ENCODE results near the gene RAB11FIP5. TPM values are rescaled to one million over a fixed set of nuclear protein-coding genes. Genes with fewer than 3 reads are reported as not detected.

Gene RAB11FIP5
- total and polyA plus RNA-seq, 9 of the 15 experiments (the other 6 are each of a cell fraction or from before 2014, with no cell fraction given), result 1.7 to 14.4 (median 6.4) TPM

- TF ChIP-seq FOXP4 (CRISPR knock-in tag; IDR thresholded peaks at IDR 0.05; ENCODE audit: borderline replicate concordance) (no peak), FOXK2 (conservative IDR thresholded peaks at IDR 0.05 in 1 of 2, IDR thresholded peaks at IDR 0.05 in 1 of 2; ENCODE audit: low read depth in 2 of 2) (no peak), ZC3H4 (CRISPR knock-in tag; IDR thresholded peaks at IDR 0.05; ENCODE audit: borderline replicate concordance) (no peak), NRF1 (conservative IDR thresholded peaks at IDR 0.05 in 1 of 2, IDR thresholded peaks at IDR 0.05 in 1 of 2) (no peak), NFE2 (IDR thresholded peaks at IDR 0.05; ENCODE audit: low read depth) (no peak)
Observed at GRCh38 chr2:73072416-73072815, 40.3 kb downstream of the RAB11FIP5 start (continued).

- Histone ChIP-seq H3K4me2 (ENCODE audit: insufficient read depth, low read length) (peak overlapping the region; percentile 92), H4K20me1 (replicated peaks; ENCODE audit: control insufficient read depth, insufficient read depth, low read length) (peaks cover 5% of the 10 kb centered on the region; the same call in 1 of the 2 replicates), H3K9me3 (replicated peaks; ENCODE audit: control insufficient read depth, insufficient read depth, low read depth, low read length) (no peaks in the 10 kb centered on the region), H3K9me1 (ENCODE audit: control insufficient read depth, insufficient read depth, low read length) (no peaks in the 10 kb centered on the region), H3K4me3 (peak overlapping the region; percentile 68), H3K4me1 (replicated peaks in 1 of 2; ENCODE audit: control insufficient read depth in 2 of 2, insufficient read depth in 2 of 2, low read length in 2 of 2) (peaks cover 13 to 27% of the 10 kb centered on the region in 2 experiments), H3K36me3 (ENCODE audit: control insufficient read depth, insufficient read depth, low read length) (peaks cover 13% of the 10 kb centered on the region), H3K27me3 (ENCODE audit: control insufficient read depth in 2 of 2, insufficient read depth in 2 of 2, low read length in 2 of 2) (peaks cover 0 to 3% of the 10 kb centered on the region in 2 experiments; a peak in 2 of 5 replicates), H3K79me2 (ENCODE audit: control insufficient read depth, insufficient read depth, low read length) (peaks cover 41% of the 10 kb centered on the region), H3K27ac (ENCODE audit: extremely low read depth, low read depth, low read length) (peak overlapping the region; percentile 95; the same call in 2 of the 3 replicates), H3K9ac (ENCODE audit: insufficient read depth in 1 of 2, low read depth in 2 of 2, low read length in 2 of 2) (peak overlapping the region; percentile 81 to 92), H2AFZ (ENCODE audit: low read depth, low read length) (peak overlapping the region; percentile 94)
- no peak for FAIRE-seq
- in situ Hi-C loops (cut with MboI), result no loop called here
- WGBS (ENCODE audit: insufficient coverage, low coverage, missing lambda C conversion rate), result 42% methylated on average over 10 of the region's 11 CpGs
- peak in 1 of 4 experiments; percentile 12 for DNase-seq (ENCODE audit: extremely low read depth in 1 of 4, low spot score in 3 of 4)
- ATAC-seq, result no peak
- POLR2A ChIA-PET, result interaction anchor here (0.6 to 1.3 kb wide), 3 partner anchors 8 to 18 kb away, joined by 3 to 5 read pairs (median 4); no protein-coding TSS in a partner anchor
- intact Hi-C loops (cut with micrococcal nuclease), result loop anchor here (5.0 kb wide), 1 partner anchor 180 kb away; no protein-coding TSS in a partner anchor
- CTCF ChIA-PET (ENCODE audit: low intra/inter-chr PET ratio), result no interaction called here
- TF ChIP-seq OTX1 (CRISPR knock-in tag; IDR thresholded peaks at IDR 0.05) (0 out of 2 replicates have a peak, but pooled peaks have one; percentile 6), ZNF24 (IDR thresholded peaks at IDR 0.05) (no peak), NR1H2 (CRISPR knock-in tag; IDR thresholded peaks at IDR 0.05) (0 out of 2 replicates have a peak, but pooled peaks have one; percentile 38), SREBF1 (IDR thresholded peaks at IDR 0.05; ENCODE audit: borderline replicate concordance, low read depth, low read length) (no peak), GTF2E2 (tag; IDR thresholded peaks at IDR 0.05) (0 out of 2 replicates have a peak, but pooled peaks have one; percentile 26)
- no TSS peak for BruUV-seq (replicated peaks)
Observed at GRCh38 chr2:73072129-73072395, 40.7 kb downstream of the RAB11FIP5 start.
